Peyer's patch (tissue), 4 donors: ENCODE data around the gene KCNT1. TPM values are rescaled to one million over a fixed set of nuclear protein-coding genes. Genes with fewer than 3 reads are reported as not detected.
"Not testable (repeated sequence)": the region's sequence is repeated elsewhere in the genome, so short reads cannot be mapped to it uniquely, and the experiment has no call there.

Source experiments
- DNase-seq, 3 donors: peaks; one replicate each; pipeline ENCODE4 v3.0.0-alpha.2; 2017 to 2019
- H3K27ac ChIP-seq, 4 donors: fragments of 200-600 bp; sonication (generic); one replicate each; pipeline ENCODE4 v1.5.1; 2016 to 2019
- H3K27me3 ChIP-seq, 2 donors: fragments of 200-600 bp; sonication (generic); one replicate each; pipeline ENCODE4 v1.5.1; 2019
- H3K36me3 ChIP-seq, 3 donors: fragments of 200-600 bp; sonication (generic); one replicate each; pipeline ENCODE4 v1.5.1; 2016 to 2019
- H3K4me1 ChIP-seq, 4 donors: fragments of 200-600 bp; sonication (generic); one replicate each; pipeline ENCODE4 v1.5.1; 2016 to 2019
- H3K4me3 ChIP-seq, 4 donors: fragments of 200-600 bp; sonication (generic); 1 replicate in 3 of 4; 2 replicates in 1 of 4; pipeline ENCODE4 v1.5.1; 2016 to 2019; ENCODE audit warnings: mild to moderate bottlenecking in 1 of 4
- H3K9me3 ChIP-seq, 4 donors: fragments of 200-600 bp; sonication (generic); one replicate each; pipeline ENCODE4 v1.5.1; 2016 to 2019; ENCODE audit warnings: mild to moderate bottlenecking in 1 of 4
- POLR2A ChIP-seq, 2 donors: fragments of 450-650 bp; IDR thresholded peaks; one replicate each; pipeline ENCODE4 v1.5.1; 2017; ENCODE audit warnings: antibody characterized with exemption in 2 of 2, mild to moderate bottlenecking in 2 of 2, moderate library complexity in 2 of 2
- total RNA-seq, 4 donors: library from RNA; depleted of rRNA; stranded (reverse); fragments of >200 nt; gene quantifications; one replicate each; pipeline ENCODE4 v1.1.0, GENCODE V29; 2016
- TF ChIP-seq, protein P1 (sequence below), 6 experiments: fragments of 450-650 bp in 4 of 6; fragments of 200-600 bp in 2 of 6; sonication (generic) in 1 of 6; IDR thresholded peaks; one replicate each; pipeline ENCODE4 v1.5.1; 2017 to 2019; ENCODE audit warnings: antibody characterized with exemption in 6 of 6, mild to moderate bottlenecking in 3 of 6, moderate library complexity in 1 of 6

KCNT1 gene
- total RNA-seq, 4 donors from 2014 or later = 0.27 TPM; not detected in 3

DNA sequence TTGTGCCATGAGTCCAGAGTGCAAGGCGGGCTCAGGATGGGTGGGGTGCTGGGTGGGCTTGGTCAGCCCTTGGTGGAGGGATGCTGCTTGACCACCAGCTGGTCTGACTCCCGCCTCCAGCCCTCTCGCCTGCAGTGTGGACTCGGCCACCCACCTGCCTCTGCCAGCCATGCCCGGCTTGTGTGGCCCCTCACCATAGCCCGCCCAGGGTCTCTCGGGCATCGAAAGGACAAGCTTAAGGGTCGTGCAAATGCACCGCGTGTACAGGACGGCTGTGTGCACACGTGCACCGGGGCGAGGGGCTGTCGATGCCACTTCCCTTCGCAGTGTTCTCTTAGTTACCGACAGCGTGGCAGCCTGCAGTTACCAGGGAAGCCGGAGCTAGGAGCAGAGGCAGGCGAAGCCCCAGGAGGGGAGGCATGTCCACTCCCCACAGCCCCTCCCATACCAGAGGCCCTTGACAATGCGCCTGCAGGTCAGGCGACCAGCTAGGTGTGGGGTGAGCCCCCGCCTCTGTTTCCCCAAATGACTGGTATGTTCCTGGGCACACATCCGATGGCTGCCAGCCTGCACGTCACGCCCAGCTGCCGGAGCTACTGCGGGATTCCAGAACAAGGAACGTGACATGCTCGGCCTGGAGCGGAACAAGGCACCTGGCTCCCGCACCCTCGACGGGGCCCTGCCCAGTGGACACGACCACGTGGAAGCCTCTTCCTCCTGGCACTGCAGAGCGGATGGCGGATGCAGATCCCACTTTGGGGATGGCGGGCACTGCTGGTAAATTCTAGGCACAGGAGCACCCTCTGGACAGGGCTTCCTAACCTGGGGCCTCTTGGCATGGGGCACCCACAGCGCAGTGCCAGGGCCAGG is 31.0 kb upstream of the KCNT1 start:
- TF ChIP-seq, protein P1, sequence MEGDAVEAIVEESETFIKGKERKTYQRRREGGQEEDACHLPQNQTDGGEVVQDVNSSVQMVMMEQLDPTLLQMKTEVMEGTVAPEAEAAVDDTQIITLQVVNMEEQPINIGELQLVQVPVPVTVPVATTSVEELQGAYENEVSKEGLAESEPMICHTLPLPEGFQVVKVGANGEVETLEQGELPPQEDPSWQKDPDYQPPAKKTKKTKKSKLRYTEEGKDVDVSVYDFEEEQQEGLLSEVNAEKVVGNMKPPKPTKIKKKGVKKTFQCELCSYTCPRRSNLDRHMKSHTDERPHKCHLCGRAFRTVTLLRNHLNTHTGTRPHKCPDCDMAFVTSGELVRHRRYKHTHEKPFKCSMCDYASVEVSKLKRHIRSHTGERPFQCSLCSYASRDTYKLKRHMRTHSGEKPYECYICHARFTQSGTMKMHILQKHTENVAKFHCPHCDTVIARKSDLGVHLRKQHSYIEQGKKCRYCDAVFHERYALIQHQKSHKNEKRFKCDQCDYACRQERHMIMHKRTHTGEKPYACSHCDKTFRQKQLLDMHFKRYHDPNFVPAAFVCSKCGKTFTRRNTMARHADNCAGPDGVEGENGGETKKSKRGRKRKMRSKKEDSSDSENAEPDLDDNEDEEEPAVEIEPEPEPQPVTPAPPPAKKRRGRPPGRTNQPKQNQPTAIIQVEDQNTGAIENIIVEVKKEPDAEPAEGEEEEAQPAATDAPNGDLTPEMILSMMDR (IDR thresholded peaks at IDR 0.05) = no peak
- TF ChIP-seq POLR2A (IDR thresholded peaks at IDR 0.05) = no peak
- H3K27ac ChIP-seq = no peak overlapping the region
- no peaks in the 10 kb centered on the region for H3K4me1 ChIP-seq
- no peaks in the 10 kb centered on the region for H3K36me3 ChIP-seq
- H3K27me3 ChIP-seq = no peaks in the 10 kb centered on the region
- H3K4me3 ChIP-seq = no peak overlapping the region
- peak in 1 of 3 donors; percentile 16 for DNase-seq
- no peaks in the 10 kb centered on the region for H3K9me3 ChIP-seq

DNA sequence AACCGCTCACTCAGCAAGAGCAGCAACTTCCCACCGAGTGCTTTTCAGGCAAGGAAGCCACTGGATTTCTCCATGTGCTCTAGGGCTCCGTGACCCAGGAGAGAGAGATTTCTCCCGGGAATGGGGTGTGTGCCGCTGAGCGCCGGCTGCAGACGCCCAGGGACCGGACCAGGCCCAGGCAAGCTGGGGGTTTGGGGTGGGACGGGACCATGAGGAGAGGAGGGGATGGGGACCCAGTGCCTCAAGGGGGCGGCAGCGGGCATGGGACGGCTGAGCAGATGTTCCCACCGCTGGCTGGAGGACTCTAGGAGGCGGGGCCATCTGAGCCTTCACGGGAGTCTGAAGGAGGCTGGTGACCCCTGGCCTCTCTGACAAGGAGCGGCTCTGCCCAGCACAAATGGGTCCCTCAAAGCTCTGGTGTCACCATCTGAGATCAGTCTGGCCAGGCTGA is 30.4 kb upstream of the KCNT1 start:
- Histone ChIP-seq H3K4me1 (no peaks in the 10 kb centered on the region), H3K36me3 (no peaks in the 10 kb centered on the region), H3K27me3 (no peaks in the 10 kb centered on the region), H3K4me3 (no peak overlapping the region), H3K27ac (no peak overlapping the region), H3K9me3 (no peaks in the 10 kb centered on the region)
- no peak for TF ChIP-seq POLR2A (IDR thresholded peaks at IDR 0.05)
- TF ChIP-seq, protein P1 (IDR thresholded peaks at IDR 0.05) = no peak
- peak in 1 of 3 donors; percentile 31 for DNase-seq

DNA sequence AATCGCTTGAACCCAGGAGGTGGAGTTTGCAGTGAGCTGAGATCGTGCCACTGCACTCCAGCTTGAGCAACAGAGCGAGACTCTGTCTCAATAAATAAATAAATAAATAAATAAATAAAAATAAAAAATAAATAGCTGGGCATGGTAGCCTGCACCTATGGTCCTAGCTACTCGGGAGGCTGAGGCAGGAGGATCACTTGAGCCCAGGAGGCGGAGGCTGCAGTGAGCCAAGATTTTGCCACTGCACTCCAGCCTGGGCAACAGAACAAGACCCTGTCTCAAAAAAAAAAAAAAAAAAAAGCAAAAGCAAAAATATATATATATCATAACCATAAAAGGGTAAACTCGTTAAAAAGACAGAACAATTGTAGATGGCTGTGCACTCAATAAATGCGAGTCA is 29.2 kb upstream of the KCNT1 start:
- not testable (repeated sequence) for H3K4me3 ChIP-seq, H3K4me1 ChIP-seq, H3K36me3 ChIP-seq, DNase-seq, H3K27ac ChIP-seq, H3K27me3 ChIP-seq, H3K9me3 ChIP-seq

DNA sequence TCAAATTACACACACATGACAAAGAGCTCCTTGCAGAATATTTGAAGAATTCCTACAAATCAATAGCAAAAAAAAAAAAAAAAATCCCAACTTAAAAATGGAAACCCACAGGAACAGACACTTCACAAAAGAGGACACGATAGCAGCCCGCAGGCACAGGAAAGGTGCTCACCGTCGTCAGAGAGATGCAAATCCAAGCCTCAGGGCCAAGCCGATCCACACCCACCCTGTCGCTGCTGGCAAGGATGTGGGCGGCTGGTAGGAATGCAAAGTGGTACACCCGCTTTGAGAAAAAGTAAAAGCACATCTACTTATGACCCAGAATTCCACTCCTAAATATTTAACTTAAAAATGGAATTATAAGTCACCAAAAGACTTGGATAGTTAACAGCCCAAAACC is 28.0 kb upstream of the KCNT1 start:
- Histone ChIP-seq H3K4me1 (no peaks in the 10 kb centered on the region), H3K36me3 (no peaks in the 10 kb centered on the region), H3K9me3 (no peaks in the 10 kb centered on the region), H3K4me3 (no peak overlapping the region), H3K27me3 (no peaks in the 10 kb centered on the region), H3K27ac (no peak overlapping the region)
- DNase-seq = no peak
- no peak for TF ChIP-seq POLR2A (IDR thresholded peaks at IDR 0.05)
- TF ChIP-seq, protein P1 (IDR thresholded peaks at IDR 0.05) = no peak

DNA sequence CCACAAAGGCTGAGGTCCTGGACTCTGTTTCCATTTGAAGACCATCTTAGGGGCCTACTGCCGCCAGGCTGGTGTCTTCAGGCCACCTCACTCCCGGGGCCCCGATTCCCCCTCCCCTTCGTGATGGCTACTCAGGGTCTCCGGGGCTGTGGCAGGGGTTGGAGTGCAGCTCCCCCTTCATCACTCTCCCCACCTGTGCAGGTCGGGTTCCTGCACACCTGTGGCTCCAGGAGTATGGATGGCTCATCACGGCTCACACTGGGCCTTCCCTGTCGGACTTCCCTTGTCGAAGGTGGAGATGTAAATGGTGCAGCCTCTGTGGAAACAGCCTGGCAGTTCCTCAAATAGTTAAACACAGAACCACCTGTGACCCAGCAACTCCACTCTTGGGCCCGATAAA is 27.0 kb upstream of the KCNT1 start:
- Histone ChIP-seq H3K36me3 (no peaks in the 10 kb centered on the region), H3K27ac (no peak overlapping the region), H3K4me1 (no peaks in the 10 kb centered on the region), H3K4me3 (no peak overlapping the region), H3K27me3 (no peaks in the 10 kb centered on the region), H3K9me3 (no peaks in the 10 kb centered on the region)
- no peak for DNase-seq
- TF ChIP-seq, protein P1 (IDR thresholded peaks at IDR 0.05) = no peak
- TF ChIP-seq POLR2A (IDR thresholded peaks at IDR 0.05) = no peak

DNA sequence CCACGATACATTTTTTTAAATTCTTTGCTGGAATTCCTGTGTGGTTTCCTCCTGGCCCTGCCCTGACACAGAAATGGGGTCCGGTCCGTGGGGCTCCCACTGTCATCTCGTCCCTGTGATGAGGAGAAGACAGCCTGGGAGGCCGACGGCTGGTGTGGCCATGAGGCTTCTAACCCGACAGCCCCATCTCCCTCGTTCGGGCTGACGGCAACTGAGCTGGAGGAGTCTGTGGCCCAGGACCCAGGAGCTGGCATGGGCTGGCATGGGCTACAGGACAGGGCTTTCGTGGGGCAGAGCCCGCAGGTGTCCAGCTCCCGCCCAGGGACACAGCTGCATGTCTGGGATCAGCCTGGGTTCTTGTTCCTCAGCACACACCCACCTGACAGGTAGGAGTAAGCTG is 25.1 kb upstream of the KCNT1 start:
- Histone ChIP-seq H3K4me3 (no peak overlapping the region), H3K4me1 (no peaks in the 10 kb centered on the region), H3K27ac (no peak overlapping the region), H3K27me3 (no peaks in the 10 kb centered on the region), H3K9me3 (no peaks in the 10 kb centered on the region), H3K36me3 (no peaks in the 10 kb centered on the region)
- no peak for TF ChIP-seq POLR2A (IDR thresholded peaks at IDR 0.05)
- TF ChIP-seq, protein P1 (IDR thresholded peaks at IDR 0.05) = no peak
- no peak for DNase-seq
